SH-SY5Y (cell line): Measurements from ENCODE around the gene ARHGAP23.

ENCODE experiments used
- GATA2 ChIP-seq: IDR thresholded peaks from 2 replicates; pipeline ENCODE4 v1.6.1; 2011; ENCODE audit warnings: mild to moderate bottlenecking, low read depth, low read length
- GATA3 ChIP-seq: IDR thresholded peaks from 2 replicates; pipeline ENCODE4 v1.6.1; 2011; ENCODE audit warnings: low read depth, mild to moderate bottlenecking, low read length, moderate library complexity

Gene ARHGAP23, protein sequence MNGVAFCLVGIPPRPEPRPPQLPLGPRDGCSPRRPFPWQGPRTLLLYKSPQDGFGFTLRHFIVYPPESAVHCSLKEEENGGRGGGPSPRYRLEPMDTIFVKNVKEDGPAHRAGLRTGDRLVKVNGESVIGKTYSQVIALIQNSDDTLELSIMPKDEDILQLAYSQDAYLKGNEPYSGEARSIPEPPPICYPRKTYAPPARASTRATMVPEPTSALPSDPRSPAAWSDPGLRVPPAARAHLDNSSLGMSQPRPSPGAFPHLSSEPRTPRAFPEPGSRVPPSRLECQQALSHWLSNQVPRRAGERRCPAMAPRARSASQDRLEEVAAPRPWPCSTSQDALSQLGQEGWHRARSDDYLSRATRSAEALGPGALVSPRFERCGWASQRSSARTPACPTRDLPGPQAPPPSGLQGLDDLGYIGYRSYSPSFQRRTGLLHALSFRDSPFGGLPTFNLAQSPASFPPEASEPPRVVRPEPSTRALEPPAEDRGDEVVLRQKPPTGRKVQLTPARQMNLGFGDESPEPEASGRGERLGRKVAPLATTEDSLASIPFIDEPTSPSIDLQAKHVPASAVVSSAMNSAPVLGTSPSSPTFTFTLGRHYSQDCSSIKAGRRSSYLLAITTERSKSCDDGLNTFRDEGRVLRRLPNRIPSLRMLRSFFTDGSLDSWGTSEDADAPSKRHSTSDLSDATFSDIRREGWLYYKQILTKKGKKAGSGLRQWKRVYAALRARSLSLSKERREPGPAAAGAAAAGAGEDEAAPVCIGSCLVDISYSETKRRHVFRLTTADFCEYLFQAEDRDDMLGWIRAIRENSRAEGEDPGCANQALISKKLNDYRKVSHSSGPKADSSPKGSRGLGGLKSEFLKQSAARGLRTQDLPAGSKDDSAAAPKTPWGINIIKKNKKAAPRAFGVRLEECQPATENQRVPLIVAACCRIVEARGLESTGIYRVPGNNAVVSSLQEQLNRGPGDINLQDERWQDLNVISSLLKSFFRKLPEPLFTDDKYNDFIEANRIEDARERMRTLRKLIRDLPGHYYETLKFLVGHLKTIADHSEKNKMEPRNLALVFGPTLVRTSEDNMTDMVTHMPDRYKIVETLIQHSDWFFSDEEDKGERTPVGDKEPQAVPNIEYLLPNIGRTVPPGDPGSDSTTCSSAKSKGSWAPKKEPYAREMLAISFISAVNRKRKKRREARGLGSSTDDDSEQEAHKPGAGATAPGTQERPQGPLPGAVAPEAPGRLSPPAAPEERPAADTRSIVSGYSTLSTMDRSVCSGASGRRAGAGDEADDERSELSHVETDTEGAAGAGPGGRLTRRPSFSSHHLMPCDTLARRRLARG (N-terminal part only)

DNA sequence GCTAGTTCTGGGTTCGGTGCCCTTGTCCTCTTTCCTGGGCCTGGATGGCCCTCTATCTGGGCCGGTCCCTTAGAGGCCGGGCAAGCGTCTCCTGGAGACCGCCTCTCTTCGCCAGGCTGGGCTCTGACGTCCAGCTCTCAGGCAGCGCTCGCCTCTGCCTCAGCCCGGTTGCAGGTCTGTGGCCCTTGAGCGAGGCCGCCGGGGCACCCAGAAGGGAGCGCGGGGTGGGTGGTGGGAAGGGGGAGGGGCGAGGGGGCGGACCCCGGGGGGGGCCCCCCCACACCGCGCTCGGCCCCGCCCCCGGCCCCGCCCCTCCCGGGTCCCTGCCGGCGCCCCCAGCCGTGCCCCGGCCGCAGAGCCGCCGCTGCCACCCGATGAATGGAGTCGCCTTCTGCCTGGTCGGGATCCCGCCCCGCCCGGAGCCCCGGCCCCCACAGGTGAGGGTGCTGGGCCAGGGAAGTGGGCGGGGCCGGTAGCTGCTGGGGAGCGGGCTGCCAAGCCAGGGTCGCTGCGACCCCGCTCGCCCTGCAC is at the start of gene ARHGAP23:
ARHGAP23 (plus strand) TSS at position 353 of the 531 bp plus-strand sequence; CDS start at position 375, 22 bp downstream.
- TF ChIP-seq GATA2 (no peak), GATA3 (no peak)

GRCh38 chr17:38379448-38379847 is 48.8 kb upstream of the ARHGAP23 start:
- TF ChIP-seq GATA2 (no peak), GATA3 (no peak)

GRCh38 chr17:38395090-38395489 is 33.2 kb upstream of the ARHGAP23 start:
- TF ChIP-seq GATA2 (no peak), GATA3 (no peak)

DNA sequence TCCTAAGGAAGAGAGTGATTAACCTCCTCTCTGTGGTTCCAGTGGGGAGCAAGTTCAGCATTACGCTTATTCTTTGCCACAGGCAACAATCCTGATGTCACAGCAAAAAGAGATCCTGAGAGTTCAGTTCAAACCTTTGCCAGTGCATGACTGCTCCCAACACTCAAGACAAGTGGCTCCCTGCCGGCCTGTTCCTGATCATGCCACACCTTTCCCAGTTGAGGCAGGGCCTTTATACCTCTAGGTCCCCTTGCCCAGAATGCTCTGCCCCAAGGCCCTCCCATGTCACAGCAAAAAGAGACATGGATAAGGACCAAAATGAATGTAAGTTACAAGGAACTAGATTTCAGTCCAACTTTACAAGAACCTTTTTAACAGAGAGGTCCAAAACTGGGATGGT is 31.0 kb upstream of the ARHGAP23 start:
- TF ChIP-seq GATA2 (no peak), GATA3 (no peak)

DNA sequence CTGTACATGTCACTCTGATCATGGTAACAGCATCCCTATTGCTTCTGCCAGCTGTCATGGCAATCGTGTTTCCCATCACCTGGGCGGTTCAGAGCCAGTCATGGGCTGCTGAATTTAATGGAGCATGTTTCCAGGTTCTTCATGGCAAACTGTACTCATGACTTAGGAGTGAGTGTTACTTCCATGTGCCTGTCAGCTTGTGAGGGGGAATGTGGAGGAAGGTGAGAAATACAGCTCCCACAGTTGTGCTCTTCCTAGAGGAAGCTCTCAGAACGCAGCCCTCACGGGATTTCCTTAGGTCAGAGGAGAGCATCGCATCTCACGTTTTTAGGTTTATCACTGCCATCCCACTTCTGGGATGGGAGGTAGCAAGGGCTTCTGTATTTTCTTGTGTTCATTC is 28.0 kb upstream of the ARHGAP23 start:
- TF ChIP-seq GATA3 (no peak), GATA2 (no peak)

DNA sequence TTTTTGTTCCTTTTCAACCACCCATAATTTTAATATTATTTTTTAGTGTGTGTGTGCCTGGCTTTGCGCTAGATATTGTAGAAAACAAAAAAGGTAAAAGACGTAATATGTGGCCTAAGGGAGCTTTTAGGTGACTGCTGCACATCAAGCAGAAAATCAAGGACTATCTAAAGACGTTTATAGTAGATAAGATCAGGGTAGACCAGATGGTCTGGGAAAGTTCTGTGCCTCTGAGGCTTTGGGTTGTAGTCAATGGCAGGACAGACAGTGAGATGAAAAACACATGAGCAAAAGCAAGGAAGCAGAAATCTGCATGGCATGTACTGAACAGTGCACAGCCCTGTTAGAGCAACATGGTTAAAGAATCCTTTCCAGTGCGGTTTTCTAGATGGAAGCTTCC is 26.8 kb upstream of the ARHGAP23 start:
- peak; percentile 84 for TF ChIP-seq GATA2
- TF ChIP-seq GATA3, result peak; percentile 92

DNA sequence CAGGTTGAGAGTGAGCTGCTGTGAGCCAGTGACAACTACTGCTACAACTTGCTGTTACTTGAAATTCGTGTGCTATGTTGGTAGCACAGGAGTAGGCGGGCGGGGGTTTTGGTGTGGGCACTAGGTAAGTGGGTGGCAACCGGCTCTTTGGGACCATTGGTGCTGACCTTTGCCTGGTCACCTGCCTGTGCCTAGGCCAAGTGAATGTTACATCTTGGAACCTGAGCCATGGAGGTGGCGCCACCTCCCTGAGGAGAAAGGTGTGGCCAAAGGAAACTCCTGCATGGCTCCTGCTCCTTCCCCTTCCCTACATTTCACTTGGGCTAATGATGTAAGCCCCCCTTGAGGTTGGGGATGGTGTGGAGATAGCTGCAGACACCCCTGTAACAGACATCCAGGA is 25.4 kb upstream of the ARHGAP23 start:
- TF ChIP-seq GATA3 (no peak), GATA2 (no peak)

DNA sequence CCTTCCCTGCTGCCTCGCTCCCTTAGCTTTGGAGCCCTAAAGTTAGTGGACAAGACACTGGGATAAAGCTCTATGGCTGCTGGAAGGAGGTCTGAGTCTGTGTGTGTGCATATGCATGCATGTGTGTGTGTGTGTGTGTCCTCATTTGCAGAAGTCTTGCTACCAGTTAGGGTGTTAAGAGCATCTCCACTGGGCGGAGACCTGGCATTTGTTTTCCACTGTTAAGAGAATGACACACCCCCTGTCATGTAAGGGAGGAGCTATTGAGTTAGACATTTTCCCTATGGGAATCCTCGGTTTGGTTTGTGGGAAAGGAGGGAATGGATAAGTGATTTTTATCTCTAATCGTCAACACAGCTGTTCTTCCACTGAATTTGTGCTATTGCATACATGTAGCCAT is 24.8 kb upstream of the ARHGAP23 start:
- peak; percentile 40; the same call in 1 of the 2 replicates for TF ChIP-seq GATA2
- peak; percentile 56; the same call in 1 of the 2 replicates for TF ChIP-seq GATA3

GRCh38 chr17:38404174-38404943 is 23.9 kb upstream of the ARHGAP23 start:
- TF ChIP-seq GATA3 (no peak), GATA2 (no peak)

DNA sequence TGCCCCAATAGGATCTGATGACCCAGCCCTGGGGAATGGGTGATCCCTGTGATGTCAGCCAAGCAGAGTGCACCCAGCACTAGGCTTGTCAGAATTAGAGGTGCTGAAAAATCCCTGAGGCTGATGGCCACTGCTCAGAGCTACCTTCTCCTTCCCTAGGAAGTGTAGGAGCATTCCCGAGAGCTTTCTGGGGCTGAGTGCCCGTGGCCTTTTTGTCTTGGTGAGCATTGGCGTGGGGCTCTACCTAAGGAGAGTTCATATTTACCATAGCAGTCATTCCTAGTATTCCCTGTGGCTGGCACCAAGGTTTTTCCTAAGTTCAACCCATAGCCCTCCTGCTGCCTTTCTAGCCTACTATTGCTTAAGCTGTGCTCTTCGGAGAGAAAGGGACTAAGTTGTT is 22.6 kb upstream of the ARHGAP23 start:
- no peak for TF ChIP-seq GATA2
- no peak for TF ChIP-seq GATA3

DNA sequence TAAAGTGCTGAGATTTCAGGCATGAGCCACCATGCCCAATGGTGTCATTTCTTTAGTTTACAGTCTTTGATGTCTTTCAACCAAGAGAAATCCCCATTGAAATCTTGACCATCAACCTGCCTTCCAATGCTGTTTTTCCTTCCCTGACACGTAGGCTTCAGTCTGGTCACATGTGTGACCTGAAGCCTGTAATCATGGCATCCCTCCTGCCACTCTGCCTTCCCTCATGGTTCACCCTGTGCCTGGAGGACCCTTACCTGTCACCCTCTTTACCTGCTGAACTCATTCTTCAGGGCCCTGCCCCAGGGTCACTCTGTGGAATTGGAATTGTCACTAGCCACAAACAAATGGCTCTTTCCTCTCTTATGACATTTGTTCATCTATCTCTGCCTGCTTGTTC is 18.1 kb upstream of the ARHGAP23 start:
- no peak for TF ChIP-seq GATA3
- no peak for TF ChIP-seq GATA2

DNA sequence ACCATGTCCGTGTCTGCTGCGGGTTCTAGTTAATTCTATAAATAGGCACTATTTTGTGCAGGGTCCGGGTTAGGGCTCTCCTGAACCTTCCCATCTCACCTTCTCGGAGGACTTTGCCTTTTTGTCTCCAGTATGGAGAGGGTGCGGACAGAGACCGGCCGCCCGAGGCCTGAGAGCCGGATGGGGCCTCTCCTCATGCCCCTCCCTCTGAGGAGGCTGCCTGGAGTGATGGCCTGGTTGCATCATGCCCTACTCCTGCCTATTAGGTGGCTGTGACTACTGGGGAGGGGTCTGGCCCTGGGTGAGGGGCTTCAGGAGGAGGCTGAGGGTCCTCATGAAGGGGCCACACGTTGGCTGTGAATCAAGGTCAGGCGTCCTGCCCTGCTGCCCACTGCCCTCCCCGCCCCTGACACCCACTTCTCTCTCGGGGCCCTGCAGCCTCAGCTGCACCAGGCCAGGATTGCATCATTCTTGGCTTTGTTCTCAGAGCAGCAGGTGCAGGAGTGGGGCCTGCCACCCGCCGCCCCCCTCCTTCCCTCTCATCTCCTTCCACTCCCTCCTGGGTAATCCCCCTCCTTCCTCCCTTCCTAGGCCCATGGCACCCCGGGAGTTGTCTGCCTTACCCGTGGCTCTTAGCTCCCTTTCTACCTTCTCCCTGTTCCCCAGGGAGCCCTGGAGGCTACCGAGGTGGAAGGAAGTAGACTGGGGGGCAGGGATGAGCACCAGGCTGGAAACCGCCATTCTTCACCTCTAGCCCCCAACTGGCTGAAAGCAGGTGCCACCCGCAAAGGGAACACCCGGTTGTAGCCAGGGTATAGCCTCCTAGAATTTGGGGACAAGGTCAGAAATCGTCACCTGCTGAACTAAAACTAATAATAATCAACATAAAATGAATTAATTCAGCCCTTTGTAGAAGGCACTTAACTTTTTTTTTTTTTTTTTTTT is 12.7 kb upstream of the ARHGAP23 start:
- TF ChIP-seq GATA2 (no peak), GATA3 (no peak)

- no peak for TF ChIP-seq GATA3
- TF ChIP-seq GATA2, result no peak
These were observed 11.4 kb upstream of the ARHGAP23 start for GRCh38 chr17:38416840-38417209.
